Measurements from ENCODE around the gene RBFOX2. TPM values are rescaled to one million over a fixed set of nuclear protein-coding genes. Genes with fewer than 3 reads are reported as not detected.

RBFOX2 gene
- total and polyA plus RNA-seq, 2 donors from 2014 or later, result 17.2 to 68.6 TPM

DNA sequence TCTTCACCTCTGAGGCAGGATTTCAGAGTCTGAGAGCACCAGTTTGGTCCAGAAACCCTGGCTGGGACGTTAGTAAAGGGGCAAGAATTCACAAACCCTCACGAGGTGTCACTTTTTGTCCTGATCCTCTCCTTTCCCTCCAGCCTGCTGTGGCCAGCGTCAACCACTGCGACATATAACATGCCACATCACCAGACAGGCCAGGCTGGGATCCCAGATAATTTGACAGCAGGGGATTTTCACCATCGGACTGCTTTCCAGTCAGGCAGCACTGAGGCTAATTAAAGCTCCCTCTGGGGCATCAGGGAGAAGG lies 36.8 kb upstream of the RBFOX2 start:
- intact Hi-C loops (cut with DNase I), result no loop called here
- FAIRE-seq, result no peak
- TF ChIP-seq CTCF (IDR thresholded peaks at IDR 0.05; ENCODE audit: borderline replicate concordance, extremely low read depth, insufficient read depth), result no peak

GRCh38 chr22:36064358-36064757 lies 35.7 kb upstream of the RBFOX2 start:
- H3K9ac ChIP-seq (ENCODE audit: low read length in 3 of 3), result no peak overlapping the region
- no peaks in the 10 kb centered on the region for H3K9me3 ChIP-seq (ENCODE audit: control insufficient read depth in 2 of 3, insufficient read depth in 1 of 3, low read length in 3 of 3)
- no peak for FAIRE-seq
- TF ChIP-seq CTCF (IDR thresholded peaks at IDR 0.05; ENCODE audit: borderline replicate concordance, extremely low read depth, insufficient read depth), result no peak
- H3K27me3 ChIP-seq (ENCODE audit: control insufficient read depth, insufficient read depth, low read length), result no peaks in the 10 kb centered on the region
- no peak overlapping the region for H3K27ac ChIP-seq (ENCODE audit: low read depth in 2 of 2, low read length in 2 of 2)
- H3K4me3 ChIP-seq (ENCODE audit: low read length in 3 of 3), result no peak overlapping the region
- intact Hi-C loops (cut with DNase I), result no loop called here
- H3K36me3 ChIP-seq (ENCODE audit: control insufficient read depth in 2 of 3, insufficient read depth in 3 of 3, low read length in 3 of 3), result no peaks in the 10 kb centered on the region
- no peak for DNase-seq
- H3K4me1 ChIP-seq (ENCODE audit: control insufficient read depth in 2 of 3, insufficient read depth in 2 of 3, low read depth in 1 of 3, low read length in 3 of 3), result peaks cover 0 to 3% (median 0%) of the 10 kb centered on the region in 3 donors

More for the DNA sequence above, 36.8 kb upstream of the RBFOX2 start:
- H3K4me3 ChIP-seq (ENCODE audit: low read length in 3 of 3), result peak overlapping the region; percentile 72 to 84 (median 84)
- no peaks in the 10 kb centered on the region for H3K9me3 ChIP-seq (ENCODE audit: control insufficient read depth in 2 of 3, insufficient read depth in 1 of 3, low read length in 3 of 3)
- peak overlapping the region; percentile 27 to 91 (median 67) for H3K9ac ChIP-seq (ENCODE audit: low read length in 3 of 3)
- H3K36me3 ChIP-seq (ENCODE audit: control insufficient read depth in 2 of 3, insufficient read depth in 3 of 3, low read length in 3 of 3), result no peaks in the 10 kb centered on the region
- H3K27me3 ChIP-seq (ENCODE audit: control insufficient read depth, insufficient read depth, low read length), result no peaks in the 10 kb centered on the region
- peaks cover 0 to 3% (median 0%) of the 10 kb centered on the region in 3 donors for H3K4me1 ChIP-seq (ENCODE audit: control insufficient read depth in 2 of 3, insufficient read depth in 2 of 3, low read depth in 1 of 3, low read length in 3 of 3)
- no peak for DNase-seq
- peak overlapping the region; percentile 85 to 90 for H3K27ac ChIP-seq (ENCODE audit: low read depth in 2 of 2, low read length in 2 of 2)

DNA sequence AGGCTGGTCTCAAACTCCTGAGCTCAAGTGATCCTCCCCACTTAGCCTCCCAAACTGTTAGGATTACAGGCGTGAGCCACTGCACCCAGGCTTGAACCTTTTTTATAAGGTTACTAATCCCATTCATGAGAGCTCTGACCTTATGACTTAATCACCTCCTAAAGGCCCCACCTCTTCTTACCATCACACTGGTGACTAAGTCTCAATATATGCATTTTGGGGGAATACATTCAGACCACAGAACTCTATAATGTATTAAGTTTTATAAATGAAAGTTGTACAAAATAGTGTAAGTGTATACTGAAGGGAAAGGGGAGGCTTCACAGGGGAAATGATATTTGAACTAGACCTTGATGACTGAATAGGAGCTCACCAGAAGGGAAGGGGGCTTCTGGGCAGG lies 28.4 kb upstream of the RBFOX2 start:
- TF ChIP-seq CTCF (IDR thresholded peaks at IDR 0.05; ENCODE audit: borderline replicate concordance, extremely low read depth, insufficient read depth), result no peak
- Histone ChIP-seq H3K4me1 (ENCODE audit: control insufficient read depth in 2 of 3, insufficient read depth in 2 of 3, low read depth in 1 of 3, low read length in 3 of 3) (no peaks in the 10 kb centered on the region), H3K9ac (ENCODE audit: low read length in 3 of 3) (no peak overlapping the region), H3K9me3 (ENCODE audit: control insufficient read depth in 2 of 3, insufficient read depth in 1 of 3, low read length in 3 of 3) (no peaks in the 10 kb centered on the region), H3K4me3 (ENCODE audit: low read length in 3 of 3) (no peak overlapping the region), H3K36me3 (ENCODE audit: control insufficient read depth in 2 of 3, insufficient read depth in 3 of 3, low read length in 3 of 3) (no peaks in the 10 kb centered on the region), H3K27me3 (ENCODE audit: control insufficient read depth, insufficient read depth, low read length) (no peaks in the 10 kb centered on the region), H3K27ac (ENCODE audit: low read depth in 2 of 2, low read length in 2 of 2) (no peak overlapping the region)
- intact Hi-C loops (cut with DNase I), result no loop called here
- DNase-seq (no peak), FAIRE-seq (no peak)
